Mesenteric fat pad (tissue), 1 donor: ENCODE results near the gene ZC2HC1C. TPM values are rescaled to one million over a fixed set of nuclear protein-coding genes. Genes with fewer than 3 reads are reported as not detected.

Experiments
- DNase-seq: peaks from one replicate; pipeline ENCODE4 v3.0.0-alpha.2; 2020; ENCODE audit warnings: low spot score
- long read RNA-seq: library from polyadenylated mRNA; unstranded; transcript quantifications from one replicate; pipeline ENCODE4 v2.0.0, GENCODE V29; 2020
- total RNA-seq: library from RNA; stranded (reverse); fragmentation: NEBNext Ultra II Directional; extraction: Animal tissue kit (Norgen Biotek cat#: 25700); gene quantifications from one replicate; pipeline ENCODE4 v1.2.1, GENCODE V29; 2021
- donor health status: DM: yes; HTN: yes; CAD: no.

ZC2HC1C gene
- 3.1 TPM for total RNA-seq
- long read RNA-seq, full-length matches to known transcripts: 2 of 10 reads
- long read RNA-seq, partial matches to known transcripts: 2 of 10 reads
- long read RNA-seq, other reads (novel, unspliced or antisense): 6 of 10 reads

- peak; percentile 99 for DNase-seq
Observed at GRCh38 chr14:75069121-75069810, at the start of gene ZC2HC1C. Gene ZC2HC1C, plus strand, starts transcription at chr14:75069641. Its CDS starts 933 bp downstream, at chr14:75070574.

- no peak for DNase-seq
Observed at GRCh38 chr14:75022655-75023054, 46.8 kb upstream of the ZC2HC1C start.

- DNase-seq: no peak
Observed at GRCh38 chr14:75023108-75023507, 46.3 kb upstream of the ZC2HC1C start.

- DNase-seq: no peak
Observed at GRCh38 chr14:75025082-75025481, 44.4 kb upstream of the ZC2HC1C start.

- no peak for DNase-seq
Observed at GRCh38 chr14:75025876-75026275, 43.6 kb upstream of the ZC2HC1C start.

GRCh38 chr14:75030147-75030546 lies 39.3 kb upstream of the ZC2HC1C start:
- DNase-seq: no peak

GRCh38 chr14:75032939-75033338 lies 36.5 kb upstream of the ZC2HC1C start:
- DNase-seq: no peak

GRCh38 chr14:75040507-75040906 lies 28.9 kb upstream of the ZC2HC1C start:
- DNase-seq: no peak

- DNase-seq: no peak
Observed at GRCh38 chr14:75040959-75041358, 28.5 kb upstream of the ZC2HC1C start.

- DNase-seq: no peak
Observed at GRCh38 chr14:75041613-75042012, 27.8 kb upstream of the ZC2HC1C start.

GRCh38 chr14:75042035-75042434 lies 27.4 kb upstream of the ZC2HC1C start:
- DNase-seq: no peak

GRCh38 chr14:75044322-75044721 lies 25.1 kb upstream of the ZC2HC1C start:
- DNase-seq: no peak

- DNase-seq: no peak
Observed at GRCh38 chr14:75044752-75045151, 24.7 kb upstream of the ZC2HC1C start.

GRCh38 chr14:75046275-75046674 lies 23.2 kb upstream of the ZC2HC1C start:
- no peak for DNase-seq

GRCh38 chr14:75046899-75047298 lies 22.5 kb upstream of the ZC2HC1C start:
- DNase-seq: no peak

GRCh38 chr14:75047506-75047905 lies 21.9 kb upstream of the ZC2HC1C start:
- DNase-seq: no peak

GRCh38 chr14:75048101-75048500 lies 21.3 kb upstream of the ZC2HC1C start:
- DNase-seq: no peak

GRCh38 chr14:75049136-75049535 lies 20.3 kb upstream of the ZC2HC1C start:
- no peak for DNase-seq

- DNase-seq: no peak
Observed at GRCh38 chr14:75049731-75050201, 19.7 kb upstream of the ZC2HC1C start.

- DNase-seq: peak; percentile 93
Observed at GRCh38 chr14:75050852-75051555, 18.4 kb upstream of the ZC2HC1C start, which contains the start of gene MLH3. Gene MLH3, minus strand, starts transcription at chr14:75051467. Its CDS starts 1,812 bp downstream, at chr14:75049655.

GRCh38 chr14:75051556-75051899 lies 17.9 kb upstream of the ZC2HC1C start:
- no peak for DNase-seq
